Kidney (tissue), 14 donors: ENCODE measurements around the gene TBP. TPM values are rescaled to one million over a fixed set of nuclear protein-coding genes. Genes with fewer than 3 reads are reported as not detected.

Experiments
- DNase-seq, 5 donors: peaks; one replicate each; pipeline ENCODE4 v3.0.0-alpha.2; 2013 to 2020
- FAIRE-seq: peaks from 2 replicates; lab custom pipeline; 2012; peaks lifted over from hg19 to GRCh38; lab: Jason Lieb, UNC
- H3K27ac ChIP-seq, 2 donors: one replicate each; pipeline ENCODE4 v1.7.0; 2013; ENCODE audit warnings: low read depth in 2 of 2, low read length in 2 of 2, inconsistent platforms in 1 of 2
- H3K27me3 ChIP-seq: one replicate; pipeline ENCODE4 v1.7.1; 2013; ENCODE audit warnings: low read length, inconsistent platforms; ENCODE audit not compliant: control insufficient read depth, insufficient read depth
- H3K36me3 ChIP-seq, 3 donors: one replicate each; pipeline versions ENCODE4 v1.7.0 to v1.7.1; 2013; ENCODE audit warnings: low read length in 3 of 3, control low read depth in 1 of 3, inconsistent platforms in 1 of 3; ENCODE audit not compliant: insufficient read depth in 3 of 3, control insufficient read depth in 2 of 3
- H3K4me1 ChIP-seq, 3 donors: one replicate each; pipeline versions ENCODE4 v1.7.0 to v1.7.1; 2013; ENCODE audit warnings: low read length in 3 of 3, inconsistent platforms in 1 of 3, low read depth in 1 of 3; ENCODE audit not compliant: control insufficient read depth in 2 of 3, insufficient read depth in 2 of 3
- H3K4me3 ChIP-seq, 3 donors: one replicate each; pipeline versions ENCODE4 v1.7.0 to v1.8.1; 2013; ENCODE audit warnings: low read length in 3 of 3, control low read depth in 1 of 3, inconsistent platforms in 1 of 3
- H3K9ac ChIP-seq, 3 donors: one replicate each; pipeline versions ENCODE4 v1.7.0 to v1.7.1; 2013; ENCODE audit warnings: low read length in 3 of 3, control low read depth in 1 of 3, inconsistent platforms in 1 of 3
- H3K9me3 ChIP-seq, 3 donors: one replicate each; pipeline versions ENCODE4 v1.7.0 to v1.7.1; 2013; ENCODE audit warnings: low read length in 3 of 3, control low read depth in 1 of 3, inconsistent platforms in 1 of 3; ENCODE audit not compliant: control insufficient read depth in 2 of 3, insufficient read depth in 1 of 3
- intact Hi-C: fragments of 100-400 bp; cut with DNase I; formaldehyde crosslinking; loops from one replicate; pipeline ENCODE4 v1.11.1; 2022
- polyA plus RNA-seq: library from polyadenylated mRNA; stranded (reverse); fragments of 350-450 nt; fragmentation: Illumina TruSeq; extraction: RNeasy Lipid Tissue Mini Kit (QIAGEN cat#74804); gene quantifications from one replicate; pipeline ENCODE4 v1.2.3, GENCODE V29; 2014; ENCODE audit warnings: low read depth, low replicate concordance; ENCODE audit not compliant: insufficient read depth
- total RNA-seq: library from RNA; stranded (reverse); fragmentation: NEBNext Ultra II Directional; extraction: Animal tissue kit (Norgen Biotek cat#: 25700); gene quantifications from one replicate; pipeline ENCODE4 v1.2.1, GENCODE V29; 2021
- TF ChIP-seq, protein P1 (sequence below): IDR thresholded peaks from 3 replicates; pipeline ENCODE4 v1.5.1; 2012; ENCODE audit warnings: mild to moderate bottlenecking, moderate library complexity, borderline replicate concordance; ENCODE audit not compliant: insufficient read depth; ENCODE audit errors: extremely low read depth
- donor health status: control.
- donor health status: control.
- donor health status: control.
- donor health status: control.
- donor health status: control.
- donor health status: DM: yes; HTN: yes; CAD: no.
- donor health status: Normal renal cell carcinoma (clear cell type).

TBP gene
- total and polyA plus RNA-seq, 2 donors from 2014 or later: 11.1 to 16.7 TPM

DNA sequence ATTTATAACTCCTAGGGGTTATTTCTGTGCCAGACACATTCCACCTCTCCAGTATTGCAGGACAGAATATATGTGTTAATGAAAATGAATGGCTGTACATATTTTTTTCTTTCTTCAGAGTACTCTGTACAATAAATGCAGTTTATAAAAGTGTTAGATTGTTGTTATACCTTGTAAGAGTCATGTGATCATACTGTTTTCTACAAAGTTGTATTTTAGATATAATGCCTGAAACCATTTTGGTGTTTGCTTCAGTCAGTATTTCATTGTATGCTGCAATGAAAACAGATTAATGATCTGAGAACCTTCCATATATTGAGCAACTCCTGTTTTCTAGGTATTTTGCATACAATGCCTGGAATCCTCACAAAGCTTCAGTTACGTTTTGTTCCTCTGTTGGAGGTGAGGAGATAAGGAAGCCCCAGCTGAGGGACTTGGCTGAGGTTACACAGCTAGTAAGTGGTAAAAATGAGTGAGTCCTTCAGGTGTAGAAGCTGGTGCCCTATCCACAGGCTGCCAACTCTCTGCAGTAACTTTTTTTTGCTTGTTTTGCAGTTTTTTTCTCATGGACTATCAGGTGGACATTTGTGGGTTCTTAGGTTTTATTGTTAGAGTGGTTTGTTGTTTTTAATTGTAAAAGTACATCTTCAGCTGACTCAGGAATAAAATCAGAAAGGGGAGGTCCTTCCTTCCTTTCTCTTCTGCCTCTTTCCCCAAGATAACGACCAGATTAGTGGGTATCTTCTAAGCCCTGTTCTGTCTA lies 18.7 kb downstream of the TBP start:
- TF ChIP-seq, protein P1, sequence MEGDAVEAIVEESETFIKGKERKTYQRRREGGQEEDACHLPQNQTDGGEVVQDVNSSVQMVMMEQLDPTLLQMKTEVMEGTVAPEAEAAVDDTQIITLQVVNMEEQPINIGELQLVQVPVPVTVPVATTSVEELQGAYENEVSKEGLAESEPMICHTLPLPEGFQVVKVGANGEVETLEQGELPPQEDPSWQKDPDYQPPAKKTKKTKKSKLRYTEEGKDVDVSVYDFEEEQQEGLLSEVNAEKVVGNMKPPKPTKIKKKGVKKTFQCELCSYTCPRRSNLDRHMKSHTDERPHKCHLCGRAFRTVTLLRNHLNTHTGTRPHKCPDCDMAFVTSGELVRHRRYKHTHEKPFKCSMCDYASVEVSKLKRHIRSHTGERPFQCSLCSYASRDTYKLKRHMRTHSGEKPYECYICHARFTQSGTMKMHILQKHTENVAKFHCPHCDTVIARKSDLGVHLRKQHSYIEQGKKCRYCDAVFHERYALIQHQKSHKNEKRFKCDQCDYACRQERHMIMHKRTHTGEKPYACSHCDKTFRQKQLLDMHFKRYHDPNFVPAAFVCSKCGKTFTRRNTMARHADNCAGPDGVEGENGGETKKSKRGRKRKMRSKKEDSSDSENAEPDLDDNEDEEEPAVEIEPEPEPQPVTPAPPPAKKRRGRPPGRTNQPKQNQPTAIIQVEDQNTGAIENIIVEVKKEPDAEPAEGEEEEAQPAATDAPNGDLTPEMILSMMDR: no peak
- Histone ChIP-seq H3K36me3 (peaks cover 5 to 44% (median 44%) of the 10 kb centered on the region in 3 donors), H3K27ac (no peak overlapping the region), H3K9ac (no peak overlapping the region), H3K9me3 (no peaks in the 10 kb centered on the region), H3K4me3 (no peak overlapping the region), H3K27me3 (no peaks in the 10 kb centered on the region), H3K4me1 (no peaks in the 10 kb centered on the region)
- DNase-seq (no peak), FAIRE-seq (no peak)
- intact Hi-C loops: no loop called here

DNA sequence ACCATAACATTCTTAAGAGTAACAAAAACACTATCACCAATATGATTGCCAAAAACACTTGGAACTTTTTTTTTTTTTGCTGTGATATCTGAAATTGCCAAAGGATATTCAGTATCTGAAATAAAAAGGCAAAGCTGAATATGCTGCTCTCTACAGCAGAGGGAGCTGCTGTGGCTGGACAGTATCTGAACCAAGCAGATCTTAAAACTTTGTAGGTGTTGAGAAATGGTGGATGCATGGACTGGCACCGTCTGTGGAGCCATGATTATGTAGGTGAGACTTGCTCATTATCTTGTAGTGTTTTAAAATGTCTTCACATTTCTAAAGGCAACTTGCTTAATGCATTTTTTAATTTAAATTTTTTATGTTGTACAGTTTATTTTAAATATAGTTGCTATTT lies 21.1 kb downstream of the TBP start:
- DNase-seq (no peak), FAIRE-seq (no peak)
- H3K27me3 ChIP-seq: no peaks in the 10 kb centered on the region
- H3K4me1 ChIP-seq: no peaks in the 10 kb centered on the region
- H3K27ac ChIP-seq: no peak overlapping the region
- H3K9me3 ChIP-seq: no peaks in the 10 kb centered on the region
- intact Hi-C loops: no loop called here
- TF ChIP-seq, protein P1: no peak
- peaks cover 7 to 43% (median 33%) of the 10 kb centered on the region in 3 donors for H3K36me3 ChIP-seq
- no peak overlapping the region for H3K4me3 ChIP-seq
- no peak overlapping the region for H3K9ac ChIP-seq

DNA sequence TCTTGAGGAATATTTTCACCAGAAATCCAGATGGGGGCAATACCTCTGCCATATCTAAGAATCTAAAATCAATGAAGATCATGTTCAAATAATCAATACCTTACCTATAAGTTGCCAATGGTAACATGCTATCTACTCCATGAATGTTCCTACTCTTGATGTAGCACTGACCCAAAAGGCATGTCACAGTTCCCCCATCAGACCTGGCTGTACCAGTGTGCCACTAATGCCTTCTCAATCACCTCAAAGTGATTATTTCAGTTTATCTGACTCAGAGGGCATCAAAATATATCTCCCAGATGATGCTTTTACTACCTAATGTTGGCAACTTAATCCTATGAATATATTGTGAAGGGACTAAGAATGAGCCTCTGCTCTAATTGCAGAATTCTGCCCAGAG lies 24.7 kb downstream of the TBP start:
- Histone ChIP-seq H3K4me3 (no peak overlapping the region), H3K36me3 (peaks cover 4 to 39% (median 35%) of the 10 kb centered on the region in 3 donors), H3K27ac (no peak overlapping the region), H3K4me1 (peaks cover 0 to 3% (median 0%) of the 10 kb centered on the region in 3 donors), H3K27me3 (no peaks in the 10 kb centered on the region), H3K9ac (no peak overlapping the region), H3K9me3 (no peaks in the 10 kb centered on the region)
- DNase-seq (no peak), FAIRE-seq (no peak)
- TF ChIP-seq, protein P1: no peak
- intact Hi-C loops: no loop called here
